GM21367 (cell line): Measurements from ENCODE around the gene TBX10.
"Not testable (repeated sequence)": the region's sequence is repeated elsewhere in the genome, so short reads cannot be mapped to it uniquely, and the experiment has no call there.

Source experiments
- ATAC-seq: cut with Tn5 transposase; IDR thresholded peaks from one replicate; pipeline ENCODE4 v1.9.1; 2021; ENCODE audit not compliant: unreplicated experiment

TBX10 gene

GRCh38 chr11:67632175-67632981 is 7.2 kb downstream of the TBX10 start:
- ATAC-seq, result no peak

GRCh38 chr11:67631853-67632174 is 7.7 kb downstream of the TBX10 start:
- no peak for ATAC-seq

GRCh38 chr11:67631411-67631810 is 8.2 kb downstream of the TBX10 start:
- ATAC-seq, result no peak

GRCh38 chr11:67630943-67631331 is 8.6 kb downstream of the TBX10 start:
- ATAC-seq, result no peak

- peak; percentile 39 for ATAC-seq
Observed at GRCh38 chr11:67630228-67630942, 9.2 kb downstream of the TBX10 start.

GRCh38 chr11:67629386-67630227 is 10.0 kb downstream of the TBX10 start, which contains the start of gene NUDT8:
Gene NUDT8 (minus strand): TSS chr11:67629937. CDS start chr11:67629911, 26 bp downstream.
- ATAC-seq, result peak; percentile 34

- ATAC-seq, result no peak
Observed at GRCh38 chr11:67628710-67629385, 10.7 kb downstream of the TBX10 start.

GRCh38 chr11:67627812-67628624 is 11.5 kb downstream of the TBX10 start:
- ATAC-seq, result no peak

- no peak for ATAC-seq
Observed at GRCh38 chr11:67627441-67627811, 12.1 kb downstream of the TBX10 start.

GRCh38 chr11:67626970-67627369 is 12.6 kb downstream of the TBX10 start:
- ATAC-seq, result no peak

- ATAC-seq, result not testable (repeated sequence)
Observed at GRCh38 chr11:67626131-67626833, 13.3 kb downstream of the TBX10 start.

- not testable (repeated sequence) for ATAC-seq
Observed at GRCh38 chr11:67623795-67624194, 15.8 kb downstream of the TBX10 start.

- not testable (repeated sequence) for ATAC-seq
Observed at GRCh38 chr11:67622905-67623304, 16.7 kb downstream of the TBX10 start.

- not testable (repeated sequence) for ATAC-seq
Observed at GRCh38 chr11:67621928-67622327, 17.6 kb downstream of the TBX10 start.

- ATAC-seq, result not testable (repeated sequence)
Observed at GRCh38 chr11:67620621-67621020, 18.9 kb downstream of the TBX10 start.

GRCh38 chr11:67619683-67620618 is 19.6 kb downstream of the TBX10 start:
- not testable (repeated sequence) for ATAC-seq

GRCh38 chr11:67618901-67619659 is 20.5 kb downstream of the TBX10 start:
- not testable (repeated sequence) for ATAC-seq
